HS-5 (cell line): ENCODE data around the gene ERVFRD-1.
"Not testable (repeated sequence)": the region's sequence is repeated elsewhere in the genome, so short reads cannot be mapped to it uniquely, and the experiment has no call there.

ENCODE experiments used
- DNase-seq: peaks from one replicate; pipeline ENCODE4 v3.0.0-alpha.2; 2012; ENCODE audit warnings: low read depth

Gene ERVFRD-1

GRCh38 chr6:11128608-11129007 lies 17.1 kb upstream of the ERVFRD-1 start:
- DNase-seq: no peak

- no peak for DNase-seq
These were observed 15.4 kb upstream of the ERVFRD-1 start for GRCh38 chr6:11126876-11127275.

- no peak for DNase-seq
These were observed 12.5 kb upstream of the ERVFRD-1 start for GRCh38 chr6:11123978-11124377.

- DNase-seq: no peak
These were observed 10.9 kb upstream of the ERVFRD-1 start for GRCh38 chr6:11122380-11122779.

- no peak for DNase-seq
These were observed 10.3 kb upstream of the ERVFRD-1 start for GRCh38 chr6:11121851-11122250.

- no peak for DNase-seq
These were observed 8.9 kb upstream of the ERVFRD-1 start for GRCh38 chr6:11120271-11121005.

- not testable (repeated sequence) for DNase-seq
These were observed 4.4 kb upstream of the ERVFRD-1 start for GRCh38 chr6:11115808-11116536.

GRCh38 chr6:11113038-11113437 lies 1.5 kb upstream of the ERVFRD-1 start:
- DNase-seq: no peak

- no peak for DNase-seq
These were observed 378 bp upstream of the ERVFRD-1 start for GRCh38 chr6:11111769-11112437.

GRCh38 chr6:11108726-11109125 lies 2.8 kb downstream of the ERVFRD-1 start:
- DNase-seq: no peak

- no peak for DNase-seq
These were observed 8.5 kb downstream of the ERVFRD-1 start for GRCh38 chr6:11103065-11103464.

GRCh38 chr6:11101417-11101816 lies 10.1 kb downstream of the ERVFRD-1 start:
- no peak for DNase-seq

- DNase-seq: no peak
These were observed 13.5 kb downstream of the ERVFRD-1 start for GRCh38 chr6:11098004-11098403.

GRCh38 chr6:11097476-11097875 lies 14.0 kb downstream of the ERVFRD-1 start:
- DNase-seq: no peak

- no peak for DNase-seq
These were observed 15.4 kb downstream of the ERVFRD-1 start for GRCh38 chr6:11096109-11096508.

- DNase-seq: no peak
These were observed 16.6 kb downstream of the ERVFRD-1 start for GRCh38 chr6:11094941-11095340.

GRCh38 chr6:11094411-11094851 lies 17.1 kb downstream of the ERVFRD-1 start:
- no peak for DNase-seq

- peak; percentile 92 for DNase-seq
These were observed 17.7 kb downstream of the ERVFRD-1 start, which contains the start of gene SMIM13 for GRCh38 chr6:11093626-11094410. Gene SMIM13 (plus strand): TSS chr6:11093834. CDS start chr6:11094314, 480 bp downstream.

- no peak for DNase-seq
These were observed 18.2 kb downstream of the ERVFRD-1 start for GRCh38 chr6:11093376-11093625.

- DNase-seq: no peak
These were observed 18.7 kb downstream of the ERVFRD-1 start for GRCh38 chr6:11092668-11093375.

GRCh38 chr6:11091141-11091540 lies 20.4 kb downstream of the ERVFRD-1 start:
- DNase-seq: not testable (repeated sequence)

GRCh38 chr6:11089695-11090094 lies 21.8 kb downstream of the ERVFRD-1 start:
- no peak for DNase-seq
